Tibial nerve (tissue), 3 donors: ENCODE results near the gene SNRPE.

ENCODE experiments used
- CTCF ChIP-seq, 5 experiments: fragments of 200-600 bp in 3 of 5; fragments of 450-650 bp in 2 of 5; sonication (generic) in 3 of 5; IDR thresholded peaks; one replicate each; pipeline ENCODE4 v1.5.1; 2016 to 2019; ENCODE audit warnings: antibody characterized with exemption in 5 of 5, mild to moderate bottlenecking in 3 of 5, moderate library complexity in 2 of 5
- POLR2A ChIP-seq, 2 donors: fragments of 450-650 bp; IDR thresholded peaks; one replicate each; pipeline ENCODE4 v1.6.1; 2017; ENCODE audit warnings: antibody characterized with exemption in 2 of 2, mild to moderate bottlenecking in 2 of 2, moderate library complexity in 2 of 2

- TF ChIP-seq CTCF (IDR thresholded peaks at IDR 0.05) (no peak), POLR2A (IDR thresholded peaks at IDR 0.05) (no peak)
Measured at GRCh38 chr1:203888807-203889251, 27.4 kb downstream of the SNRPE start.
